ENCODE data around the gene PHLDB1. TPM values are rescaled to one million over a fixed set of nuclear protein-coding genes. Genes with fewer than 3 reads are reported as not detected.
"Not testable (repeated sequence)": the region's sequence is repeated elsewhere in the genome, so short reads cannot be mapped to it uniquely, and the experiment has no call there.

Gene PHLDB1
- total RNA-seq, 3 donors from 2014 or later = 104 to 150 (median 109) TPM

GRCh38 chr11:118671254-118671653, 63.8 kb downstream of the PHLDB1 start:
- H3K4me3 ChIP-seq = no peak overlapping the region
- no peaks in the 10 kb centered on the region for H3K9me3 ChIP-seq
- no peaks in the 10 kb centered on the region for H3K4me1 ChIP-seq
- intact Hi-C loops (cut with DNase I; ENCODE audit: low total_unique reads) = no loop called here
- no peaks in the 10 kb centered on the region for H3K27me3 ChIP-seq
- DNase-seq (ENCODE audit: low spot score in 2 of 2) = no peak
- H3K27ac ChIP-seq = no peak overlapping the region
- TF ChIP-seq POLR2A (IDR thresholded peaks at IDR 0.05) = no peak
- TF ChIP-seq, protein P1, sequence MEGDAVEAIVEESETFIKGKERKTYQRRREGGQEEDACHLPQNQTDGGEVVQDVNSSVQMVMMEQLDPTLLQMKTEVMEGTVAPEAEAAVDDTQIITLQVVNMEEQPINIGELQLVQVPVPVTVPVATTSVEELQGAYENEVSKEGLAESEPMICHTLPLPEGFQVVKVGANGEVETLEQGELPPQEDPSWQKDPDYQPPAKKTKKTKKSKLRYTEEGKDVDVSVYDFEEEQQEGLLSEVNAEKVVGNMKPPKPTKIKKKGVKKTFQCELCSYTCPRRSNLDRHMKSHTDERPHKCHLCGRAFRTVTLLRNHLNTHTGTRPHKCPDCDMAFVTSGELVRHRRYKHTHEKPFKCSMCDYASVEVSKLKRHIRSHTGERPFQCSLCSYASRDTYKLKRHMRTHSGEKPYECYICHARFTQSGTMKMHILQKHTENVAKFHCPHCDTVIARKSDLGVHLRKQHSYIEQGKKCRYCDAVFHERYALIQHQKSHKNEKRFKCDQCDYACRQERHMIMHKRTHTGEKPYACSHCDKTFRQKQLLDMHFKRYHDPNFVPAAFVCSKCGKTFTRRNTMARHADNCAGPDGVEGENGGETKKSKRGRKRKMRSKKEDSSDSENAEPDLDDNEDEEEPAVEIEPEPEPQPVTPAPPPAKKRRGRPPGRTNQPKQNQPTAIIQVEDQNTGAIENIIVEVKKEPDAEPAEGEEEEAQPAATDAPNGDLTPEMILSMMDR (IDR thresholded peaks at IDR 0.05) = no peak
- no peak for TF ChIP-seq POLR2AphosphoS5 (IDR thresholded peaks at IDR 0.05)
- no peaks in the 10 kb centered on the region for H3K36me3 ChIP-seq

DNA sequence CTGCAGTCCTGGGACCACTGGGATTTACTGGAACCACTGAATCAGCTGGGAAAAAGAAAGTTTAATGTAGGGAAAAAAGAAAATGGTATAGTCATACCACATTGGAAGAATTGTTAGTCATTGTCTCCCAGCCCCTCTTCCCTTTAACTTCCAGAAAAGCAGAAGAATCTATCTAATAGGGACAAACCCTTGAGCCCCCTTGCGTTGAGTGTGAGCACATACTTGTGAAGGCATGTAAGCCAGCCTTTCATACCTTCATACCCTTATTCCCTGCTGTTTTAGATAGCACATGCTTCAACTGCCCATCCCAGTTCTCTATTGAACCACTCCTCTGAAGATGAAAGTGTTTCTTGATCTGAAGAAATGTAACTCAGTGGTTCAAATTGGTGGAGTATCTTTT, 65.4 kb downstream of the PHLDB1 start:
- Histone ChIP-seq H3K36me3 (no peaks in the 10 kb centered on the region), H3K27ac (no peak overlapping the region), H3K4me3 (no peak overlapping the region), H3K27me3 (no peaks in the 10 kb centered on the region), H3K9me3 (no peaks in the 10 kb centered on the region), H3K4me1 (no peaks in the 10 kb centered on the region)
- DNase-seq (ENCODE audit: low spot score in 2 of 2) = no peak
- TF ChIP-seq, protein P1 (IDR thresholded peaks at IDR 0.05) = no peak
- no peak for TF ChIP-seq POLR2A (IDR thresholded peaks at IDR 0.05)
- TF ChIP-seq POLR2AphosphoS5 (IDR thresholded peaks at IDR 0.05) = no peak
- intact Hi-C loops (cut with DNase I; ENCODE audit: low total_unique reads) = no loop called here

GRCh38 chr11:118673361-118674081, 66.1 kb downstream of the PHLDB1 start:
- Histone ChIP-seq H3K27ac (no peak overlapping the region), H3K4me3 (no peak overlapping the region), H3K27me3 (no peaks in the 10 kb centered on the region), H3K36me3 (no peaks in the 10 kb centered on the region), H3K9me3 (no peaks in the 10 kb centered on the region), H3K4me1 (no peaks in the 10 kb centered on the region)
- intact Hi-C loops (cut with DNase I; ENCODE audit: low total_unique reads) = no loop called here
- no peak for TF ChIP-seq POLR2A (IDR thresholded peaks at IDR 0.05)
- TF ChIP-seq POLR2AphosphoS5 (IDR thresholded peaks at IDR 0.05) = no peak
- TF ChIP-seq, protein P1 (IDR thresholded peaks at IDR 0.05) = no peak
- DNase-seq (ENCODE audit: low spot score in 2 of 2) = no peak

- Histone ChIP-seq H3K9me3 (no peaks in the 10 kb centered on the region), H3K36me3 (no peaks in the 10 kb centered on the region), H3K27ac (no peak overlapping the region), H3K4me1 (no peaks in the 10 kb centered on the region), H3K27me3 (no peaks in the 10 kb centered on the region), H3K4me3 (no peak overlapping the region)
- no peak for DNase-seq (ENCODE audit: low spot score in 2 of 2)
- intact Hi-C loops (cut with DNase I; ENCODE audit: low total_unique reads) = no loop called here
- no peak for TF ChIP-seq POLR2A (IDR thresholded peaks at IDR 0.05)
- TF ChIP-seq, protein P1 (IDR thresholded peaks at IDR 0.05) = no peak
- TF ChIP-seq POLR2AphosphoS5 (IDR thresholded peaks at IDR 0.05) = no peak
Measured at GRCh38 chr11:118674082-118674435, 66.6 kb downstream of the PHLDB1 start.

GRCh38 chr11:118677977-118678376, 70.6 kb downstream of the PHLDB1 start:
- H3K9me3 ChIP-seq = no peaks in the 10 kb centered on the region
- H3K4me3 ChIP-seq = no peak overlapping the region
- H3K4me1 ChIP-seq = no peaks in the 10 kb centered on the region
- intact Hi-C loops (cut with DNase I; ENCODE audit: low total_unique reads) = no loop called here
- no peak overlapping the region for H3K27ac ChIP-seq
- no peak for DNase-seq (ENCODE audit: low spot score in 2 of 2)
- TF ChIP-seq POLR2A (IDR thresholded peaks at IDR 0.05) = no peak
- TF ChIP-seq, protein P1 (IDR thresholded peaks at IDR 0.05) = no peak
- no peak for TF ChIP-seq POLR2AphosphoS5 (IDR thresholded peaks at IDR 0.05)
- no peaks in the 10 kb centered on the region for H3K36me3 ChIP-seq
- no peaks in the 10 kb centered on the region for H3K27me3 ChIP-seq

DNA sequence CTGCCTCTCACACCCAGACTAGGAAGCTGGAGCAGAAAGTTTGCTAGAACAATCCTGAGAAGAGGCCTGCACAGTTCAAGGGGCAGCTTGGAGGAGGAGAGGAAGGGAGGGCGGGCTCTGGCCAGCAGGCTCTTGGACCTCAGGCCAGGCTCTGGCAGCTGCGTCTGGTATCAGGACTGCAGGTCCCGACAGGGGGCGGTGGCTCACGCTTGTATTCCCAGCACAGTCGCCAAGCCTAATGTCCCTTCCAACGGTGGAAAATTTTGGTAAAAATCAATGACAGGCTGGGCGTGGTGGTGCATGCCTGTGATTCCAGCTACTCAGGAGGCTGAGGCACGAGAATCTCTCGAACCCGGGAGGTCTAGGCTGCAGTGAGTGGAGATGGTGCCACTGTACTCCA, 71.5 kb downstream of the PHLDB1 start:
- H3K36me3 ChIP-seq; H3K27me3 ChIP-seq; H3K27ac ChIP-seq; intact Hi-C loops (cut with DNase I; ENCODE audit: low total_unique reads); DNase-seq (ENCODE audit: low spot score in 2 of 2); H3K4me3 ChIP-seq; H3K4me1 ChIP-seq; H3K9me3 ChIP-seq: not testable (repeated sequence)

Measured in breast epithelium (tissue), 4 donors.